Hepatocyte (in vitro differentiated cells): ENCODE results near the gene SND1.

Experiments
- CTCF ChIP-seq: fragments of 200-600 bp; sonication (generic); IDR thresholded peaks from 2 replicates; pipeline ENCODE4 v1.5.1; 2016; ENCODE audit warnings: antibody characterized with exemption, mild to moderate bottlenecking; ENCODE audit not compliant: poor library complexity
- EZH2 ChIP-seq: fragments of 200-600 bp; sonication (generic); IDR thresholded peaks from 2 replicates; pipeline ENCODE4 v1.6.1; 2016; ENCODE audit warnings: antibody characterized with exemption, mild to moderate bottlenecking, borderline replicate concordance

GRCh38 chr7:127667759-127668530 is 16.0 kb downstream of the SND1 start:
- TF ChIP-seq CTCF (no peak), EZH2 (no peak)
